Measurements from ENCODE around the gene RBM33. TPM values are rescaled to one million over a fixed set of nuclear protein-coding genes. Genes with fewer than 3 reads are reported as not detected.
A peak's percentile ranks its signal among the peaks of the same experiment; 100 is the strongest.

Gene RBM33
- total and polyA plus RNA-seq, 8 donors: 14.6 to 40.1 (median 32.7) TPM

DNA sequence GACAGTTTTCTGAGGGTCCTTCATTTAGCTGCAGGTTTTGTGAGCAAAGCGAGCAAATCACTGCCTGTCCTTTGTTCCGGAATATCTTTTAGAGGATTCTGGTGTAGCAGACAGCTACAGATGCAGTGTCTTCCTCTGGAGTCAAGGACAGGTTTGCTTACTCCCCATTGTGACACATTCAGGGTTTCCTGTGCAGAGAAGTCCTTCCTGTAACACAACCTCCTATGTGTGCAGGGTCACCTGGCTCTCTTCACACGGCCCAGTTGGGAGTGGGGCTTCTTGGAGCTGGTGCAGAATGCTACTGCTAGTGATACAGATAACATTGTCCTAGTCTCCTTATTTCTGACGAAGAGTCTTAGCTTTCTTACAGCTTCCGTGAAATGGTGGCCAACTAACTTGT is 47.9 kb downstream of the RBM33 start:
- intact Hi-C loops (cut with DNase I): no loop called here
- no peaks in the 10 kb centered on the region for H3K27me3 ChIP-seq
- TF ChIP-seq, protein P1, sequence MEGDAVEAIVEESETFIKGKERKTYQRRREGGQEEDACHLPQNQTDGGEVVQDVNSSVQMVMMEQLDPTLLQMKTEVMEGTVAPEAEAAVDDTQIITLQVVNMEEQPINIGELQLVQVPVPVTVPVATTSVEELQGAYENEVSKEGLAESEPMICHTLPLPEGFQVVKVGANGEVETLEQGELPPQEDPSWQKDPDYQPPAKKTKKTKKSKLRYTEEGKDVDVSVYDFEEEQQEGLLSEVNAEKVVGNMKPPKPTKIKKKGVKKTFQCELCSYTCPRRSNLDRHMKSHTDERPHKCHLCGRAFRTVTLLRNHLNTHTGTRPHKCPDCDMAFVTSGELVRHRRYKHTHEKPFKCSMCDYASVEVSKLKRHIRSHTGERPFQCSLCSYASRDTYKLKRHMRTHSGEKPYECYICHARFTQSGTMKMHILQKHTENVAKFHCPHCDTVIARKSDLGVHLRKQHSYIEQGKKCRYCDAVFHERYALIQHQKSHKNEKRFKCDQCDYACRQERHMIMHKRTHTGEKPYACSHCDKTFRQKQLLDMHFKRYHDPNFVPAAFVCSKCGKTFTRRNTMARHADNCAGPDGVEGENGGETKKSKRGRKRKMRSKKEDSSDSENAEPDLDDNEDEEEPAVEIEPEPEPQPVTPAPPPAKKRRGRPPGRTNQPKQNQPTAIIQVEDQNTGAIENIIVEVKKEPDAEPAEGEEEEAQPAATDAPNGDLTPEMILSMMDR (IDR thresholded peaks at IDR 0.05): no peak
- H3K36me3 ChIP-seq: no peaks in the 10 kb centered on the region
- H3K4me1 ChIP-seq: peaks cover 12 to 20% (median 15%) of the 10 kb centered on the region in 3 donors
- DNase-seq (peak in 5 of 6 donors; percentile 55 to 72 (median 63)), FAIRE-seq (no peak), ATAC-seq (peak; percentile 92 to 99 (median 96))
- H3K9me3 ChIP-seq: no peaks in the 10 kb centered on the region
- 41% methylated on average over 5 of the region's 5 CpGs for WGBS, 2 donors
- peak overlapping the region in 2 of 4 donors; percentile 12 to 14 for H3K27ac ChIP-seq
- H3K4me3 ChIP-seq: no peak overlapping the region

DNA sequence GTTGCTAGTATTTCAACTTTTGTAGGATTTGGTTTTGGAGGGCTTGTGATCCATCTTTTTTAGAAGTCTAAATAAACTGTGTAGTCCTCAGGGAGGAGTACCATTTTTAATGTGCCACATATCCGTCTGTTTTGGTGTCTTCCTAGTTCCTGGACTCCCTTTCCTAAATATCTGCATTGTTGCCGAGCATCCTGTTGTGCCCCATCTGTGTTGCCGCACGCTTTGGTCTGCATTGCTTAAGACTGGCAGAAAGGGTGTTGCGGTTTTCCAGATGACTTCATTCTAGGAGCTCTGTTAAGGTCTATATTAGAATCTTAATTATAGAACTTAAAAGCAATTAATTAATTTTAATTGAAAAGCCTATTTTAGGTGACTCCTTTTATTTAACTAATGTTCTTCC is 49.4 kb downstream of the RBM33 start:
- Histone ChIP-seq H3K27me3 (no peaks in the 10 kb centered on the region), H3K36me3 (no peaks in the 10 kb centered on the region), H3K4me1 (peaks cover 12 to 21% (median 15%) of the 10 kb centered on the region in 3 donors), H3K9me3 (no peaks in the 10 kb centered on the region), H3K4me3 (no peak overlapping the region), H3K27ac (no peak overlapping the region)
- intact Hi-C loops (cut with DNase I): no loop called here
- no peak for ATAC-seq
- FAIRE-seq: no peak
- DNase-seq: no peak
- 95% methylated on average over 5 of the region's 5 CpGs for WGBS, 2 donors
- TF ChIP-seq, protein P1 (IDR thresholded peaks at IDR 0.05): no peak

DNA sequence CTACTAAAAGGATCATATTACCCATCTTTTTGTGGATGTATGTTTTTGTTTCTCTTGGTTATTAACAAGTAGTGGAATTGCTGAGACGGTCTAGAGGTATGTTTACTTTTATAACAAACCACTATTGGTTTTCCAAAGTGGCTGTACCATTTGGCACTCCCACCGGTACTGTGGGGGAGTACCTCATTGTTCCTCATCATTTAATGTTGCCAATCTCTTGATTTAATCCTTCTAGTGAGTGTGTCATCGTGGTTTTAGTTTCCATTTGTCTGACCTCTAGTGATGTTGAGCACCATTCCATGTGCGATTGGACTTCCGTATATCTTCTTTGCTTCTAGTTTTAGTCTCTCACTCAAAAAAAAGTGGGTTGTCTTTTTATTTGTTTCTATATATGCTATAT is 50.4 kb downstream of the RBM33 start:
- H3K9me3 ChIP-seq: no peaks in the 10 kb centered on the region
- no peak overlapping the region for H3K4me3 ChIP-seq
- peaks cover 12 to 21% (median 15%) of the 10 kb centered on the region in 3 donors for H3K4me1 ChIP-seq
- intact Hi-C loops (cut with DNase I): no loop called here
- ATAC-seq (no peak), FAIRE-seq (no peak), DNase-seq (no peak)
- H3K27me3 ChIP-seq: no peaks in the 10 kb centered on the region
- TF ChIP-seq, protein P1 (IDR thresholded peaks at IDR 0.05): no peak
- no peak overlapping the region for H3K27ac ChIP-seq
- H3K36me3 ChIP-seq: no peaks in the 10 kb centered on the region
- 87 to 91% methylated on average over 5 of the region's 5 CpGs for WGBS, 2 donors

DNA sequence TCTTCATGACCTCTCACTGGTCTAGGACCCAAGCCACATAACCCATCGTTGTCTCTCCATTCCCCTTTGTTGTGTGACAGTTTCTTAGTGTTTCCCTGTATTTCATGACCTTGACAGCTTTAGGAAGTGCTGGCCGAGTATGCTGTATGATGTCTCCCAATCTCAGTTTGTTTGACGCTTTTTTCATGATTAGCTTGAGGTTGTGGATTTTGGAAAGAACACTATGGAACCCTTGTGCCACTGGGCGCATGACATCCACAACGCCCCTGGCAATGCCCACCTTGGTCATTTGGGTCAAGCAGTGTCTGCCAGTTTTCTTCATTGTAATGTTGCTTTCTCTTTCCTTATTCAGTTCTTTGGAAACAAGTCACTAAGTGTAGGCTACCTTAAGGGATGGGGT is 52.3 kb downstream of the RBM33 start:
- Histone ChIP-seq H3K27ac (no peak overlapping the region), H3K4me3 (no peak overlapping the region), H3K9me3 (no peaks in the 10 kb centered on the region), H3K4me1 (peaks cover 8 to 21% (median 12%) of the 10 kb centered on the region in 3 donors), H3K27me3 (no peaks in the 10 kb centered on the region), H3K36me3 (peaks cover 0 to 6% (median 0%) of the 10 kb centered on the region in 3 donors)
- TF ChIP-seq, protein P1 (IDR thresholded peaks at IDR 0.05): no peak
- intact Hi-C loops (cut with DNase I): no loop called here
- FAIRE-seq (no peak), ATAC-seq (no peak), DNase-seq (no peak)
- 55 to 63% methylated on average over 5 of the region's 5 CpGs for WGBS, 2 donors

DNA sequence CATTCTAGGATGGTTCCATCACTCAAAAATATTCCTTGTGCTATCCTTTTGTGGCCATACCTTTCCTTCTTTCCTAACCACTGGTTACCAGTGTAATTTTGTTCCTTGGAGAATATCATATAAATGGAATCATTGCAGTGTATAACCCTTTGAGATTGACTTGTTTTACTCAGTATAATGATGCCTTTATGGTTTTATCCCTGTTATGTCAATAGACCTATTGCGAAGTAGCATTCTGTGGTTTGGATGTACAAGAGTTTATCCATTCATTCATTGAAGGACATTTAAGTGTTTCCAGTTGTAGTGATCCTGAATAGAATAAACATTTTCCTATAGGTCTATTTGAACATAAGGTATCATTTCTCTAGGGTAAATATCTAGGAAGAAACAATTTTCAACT is 54.2 kb downstream of the RBM33 start:
- H3K9me3 ChIP-seq: no peaks in the 10 kb centered on the region
- TF ChIP-seq, protein P1 (IDR thresholded peaks at IDR 0.05): no peak
- H3K36me3 ChIP-seq: peaks cover 0 to 10% (median 0%) of the 10 kb centered on the region in 3 donors
- intact Hi-C loops (cut with DNase I): no loop called here
- FAIRE-seq (no peak), DNase-seq (no peak), ATAC-seq (no peak)
- WGBS, 2 donors: 49 to 97% methylated on average over 1 of the region's 1 CpG
- H3K4me3 ChIP-seq: no peak overlapping the region
- peaks cover 0 to 6% (median 0%) of the 10 kb centered on the region in 3 donors for H3K4me1 ChIP-seq
- H3K27ac ChIP-seq: no peak overlapping the region
- H3K27me3 ChIP-seq: no peaks in the 10 kb centered on the region

All from pancreas (tissue), 10 donors.